Astrocyte (in vitro differentiated cells and primary cell): Measurements from ENCODE around the gene RASL10A.

ENCODE experiments used
- CTCF ChIP-seq: IDR thresholded peaks from 2 replicates; pipeline ENCODE4 v1.5.1; 2011; ENCODE audit warnings: low read depth, mild to moderate bottlenecking, inconsistent platforms, low read length, moderate library complexity; ENCODE audit not compliant: insufficient read depth
- EZH2 ChIP-seq: IDR thresholded peaks from 2 replicates; pipeline ENCODE4 v1.6.1; 2012; ENCODE audit warnings: mild to moderate bottlenecking, low read length, inconsistent platforms; ENCODE audit not compliant: insufficient read depth

DNA sequence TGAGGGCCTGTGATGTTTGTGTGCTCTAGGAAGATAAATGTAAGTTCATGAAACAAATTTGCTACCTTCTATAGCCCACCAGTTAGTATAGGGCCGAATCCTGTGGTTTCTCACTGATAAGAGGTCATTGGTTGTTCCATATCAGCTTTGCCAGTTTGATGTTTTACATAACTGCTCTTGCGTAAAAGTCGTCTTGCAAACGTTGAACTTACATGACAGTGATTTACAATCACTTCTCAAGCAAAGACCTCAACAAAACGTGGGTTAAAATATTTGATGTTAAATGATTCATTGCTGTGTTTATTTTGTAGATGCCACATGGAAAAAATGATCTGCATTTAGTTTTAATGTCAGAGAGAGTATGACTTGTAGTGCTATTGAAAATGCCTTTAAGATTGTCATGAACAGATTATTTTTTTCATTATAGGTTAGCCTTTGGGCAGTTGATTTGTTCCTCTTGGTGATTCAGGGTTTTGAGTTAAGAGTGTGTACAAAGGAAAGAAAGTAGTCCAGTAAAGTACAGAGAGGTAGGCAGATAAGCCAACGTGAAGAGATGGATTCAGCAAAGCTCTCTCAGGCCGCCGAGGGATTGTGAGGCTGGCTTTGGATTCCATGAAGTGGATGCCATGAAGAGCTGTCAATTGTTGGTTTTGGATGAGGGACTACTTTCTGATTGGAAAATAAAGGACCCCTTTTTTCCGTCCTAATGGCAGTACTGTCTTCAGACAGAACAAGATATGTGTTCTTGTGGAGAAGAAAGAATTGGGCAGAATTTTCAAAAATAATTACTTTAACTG lies 44.8 kb downstream of the RASL10A start:
- no peak for TF ChIP-seq CTCF
- TF ChIP-seq EZH2 = no peak
